PC-9 (cell line): Measurements from ENCODE around the gene APBA1. TPM values are rescaled to one million over a fixed set of nuclear protein-coding genes. Genes with fewer than 3 reads are reported as not detected.

Source experiments
- BruUV-seq: library from RNA; stranded (reverse); fragments of 400-500 nt; replicated peaks from 2 replicates; lab custom pipeline; 2021; lab: Mats Ljungman, UMichigan
- CTCF ChIA-PET: fragments of 300-600 bp; sonication (Branson Sonifier 250); formaldehyde crosslinking; loops from one replicate; lab custom pipeline; 2022; ENCODE audit warnings: antibody characterized with exemption; lab: Charles Lee
- POLR2A ChIA-PET: fragments of 300-600 bp; sonication (Branson Sonifier 250); formaldehyde crosslinking; loops from one replicate; lab custom pipeline; 2022; ENCODE audit warnings: antibody characterized with exemption; ENCODE audit not compliant: unreplicated experiment; lab: Charles Lee
- DNase-seq, 2 experiments: peaks; one replicate each; pipeline versions ENCODE4 v3.0.0 to v3.0.0-alpha.2; 2015 to 2022; ENCODE audit warnings: mixed read lengths in 1 of 2
- H2AFZ ChIP-seq: fragments of 200-600 bp; sonication (generic); 2 replicates; pipeline ENCODE4 v1.8.1; 2017; ENCODE audit warnings: antibody characterized with exemption
- H3F3A ChIP-seq: fragments of 200-600 bp; sonication (generic); 2 replicates; pipeline ENCODE4 v1.8.1; 2017; ENCODE audit warnings: antibody characterized with exemption, mild to moderate bottlenecking, low read depth; ENCODE audit not compliant: insufficient read depth
- H3K27ac ChIP-seq: fragments of 200-600 bp; sonication (generic); 2 replicates; pipeline ENCODE4 v1.6.1; 2016; ENCODE audit warnings: mixed run types
- H3K27me3 ChIP-seq: fragments of 200-600 bp; sonication (generic); 2 replicates; pipeline ENCODE4 v1.6.1; 2016; ENCODE audit warnings: low read depth, mixed run types; ENCODE audit not compliant: insufficient read depth
- H3K36me3 ChIP-seq: fragments of 200-600 bp; sonication (generic); 2 replicates; pipeline ENCODE4 v1.6.1; 2016; ENCODE audit warnings: low read depth, mixed run types
- H3K4me1 ChIP-seq: fragments of 200-600 bp; sonication (generic); replicated peaks from 2 replicates; pipeline ENCODE4 v1.6.1; 2016; ENCODE audit warnings: mixed run types; ENCODE audit not compliant: insufficient read depth
- H3K4me2 ChIP-seq: fragments of 200-600 bp; sonication (generic); 2 replicates; pipeline ENCODE4 v1.6.1; 2017; ENCODE audit warnings: mixed run types
- H3K4me3 ChIP-seq: fragments of 200-600 bp; sonication (generic); 2 replicates; pipeline ENCODE4 v1.6.1; 2016; ENCODE audit warnings: mixed run types
- H3K79me2 ChIP-seq: fragments of 200-600 bp; sonication (generic); 2 replicates; pipeline ENCODE4 v1.6.1; 2017; ENCODE audit warnings: low read depth, mixed run types
- H3K9me2 ChIP-seq: fragments of 200-600 bp; sonication (generic); 2 replicates; pipeline ENCODE4 v1.8.1; 2017; ENCODE audit warnings: mild to moderate bottlenecking; ENCODE audit not compliant: insufficient read depth
- H3K9me3 ChIP-seq: fragments of 200-600 bp; sonication (generic); 2 replicates; pipeline ENCODE4 v1.8.1; 2016; ENCODE audit warnings: low read depth; ENCODE audit not compliant: insufficient read depth
- H4K20me1 ChIP-seq: fragments of 200-600 bp; sonication (generic); 2 replicates; pipeline ENCODE4 v1.8.1; 2017; ENCODE audit not compliant: insufficient read depth
- CTCF ChIP-seq: fragments of 200-600 bp; sonication (generic); conservative IDR thresholded peaks from 2 replicates; pipeline ENCODE4 v1.6.1; 2017; ENCODE audit warnings: mixed run types, antibody characterized with exemption, mild to moderate bottlenecking, moderate library complexity
- EZH2 ChIP-seq: fragments of 200-600 bp; sonication (generic); IDR thresholded peaks from 2 replicates; pipeline ENCODE4 v1.8.0; 2017; ENCODE audit warnings: antibody characterized with exemption, low read depth
- intact Hi-C: fragments of 100-400 bp; cut with micrococcal nuclease; formaldehyde crosslinking; loops from one replicate; pipeline ENCODE4 v1.10.0; 2022; ENCODE audit not compliant: unreplicated experiment
- total RNA-seq: library from RNA; stranded (reverse); gene quantifications from 2 replicates; pipeline ENCODE4 v1.2.3, GENCODE V29; 2021

APBA1 gene
- total RNA-seq, 1 experiment from 2014 or later: 0.44 TPM

GRCh38 chr9:69429281-69429680 is 242.9 kb downstream of the APBA1 start:
- CTCF ChIA-PET: no interaction called here
- no peak for TF ChIP-seq EZH2
- TF ChIP-seq CTCF: no peak
- Histone ChIP-seq H3K4me3 (no peak overlapping the region), H3K4me2 (no peak overlapping the region), H3K9me3 (no peaks in the 10 kb centered on the region), H3K4me1 (no peaks in the 10 kb centered on the region), H3F3A (no peaks in the 10 kb centered on the region), H3K79me2 (no peaks in the 10 kb centered on the region), H2AFZ (no peak overlapping the region), H3K27me3 (no peaks in the 10 kb centered on the region), H4K20me1 (no peaks in the 10 kb centered on the region), H3K36me3 (no peaks in the 10 kb centered on the region), H3K9me2 (no peaks in the 10 kb centered on the region), H3K27ac (no peak overlapping the region)
- no peak for DNase-seq
- POLR2A ChIA-PET: no interaction called here
- intact Hi-C loops: no loop called here
- no TSS peak for BruUV-seq

GRCh38 chr9:69428017-69428785 is 244.0 kb downstream of the APBA1 start:
- H3K36me3 ChIP-seq: no peaks in the 10 kb centered on the region
- no peak overlapping the region for H2AFZ ChIP-seq
- H3K4me2 ChIP-seq: no peak overlapping the region
- no peaks in the 10 kb centered on the region for H3F3A ChIP-seq
- POLR2A ChIA-PET: no interaction called here
- no peak for TF ChIP-seq CTCF
- no peak for TF ChIP-seq EZH2
- H3K4me1 ChIP-seq: no peaks in the 10 kb centered on the region
- H3K79me2 ChIP-seq: no peaks in the 10 kb centered on the region
- no peak for DNase-seq
- CTCF ChIA-PET: interaction anchor here (0.5 kb wide), 1 partner anchor 48 kb away, joined by 3 read pairs; no protein-coding TSS in a partner anchor
- no peak overlapping the region for H3K4me3 ChIP-seq
- no peaks in the 10 kb centered on the region for H3K9me2 ChIP-seq
- no peaks in the 10 kb centered on the region for H3K9me3 ChIP-seq
- no peaks in the 10 kb centered on the region for H4K20me1 ChIP-seq
- no peak overlapping the region for H3K27ac ChIP-seq
- no peaks in the 10 kb centered on the region for H3K27me3 ChIP-seq
- BruUV-seq: no TSS peak
- intact Hi-C loops: no loop called here

GRCh38 chr9:69427286-69427685 is 244.9 kb downstream of the APBA1 start:
- Histone ChIP-seq H2AFZ (no peak overlapping the region), H3K79me2 (no peaks in the 10 kb centered on the region), H3K9me3 (no peaks in the 10 kb centered on the region), H3K4me1 (no peaks in the 10 kb centered on the region), H3F3A (no peaks in the 10 kb centered on the region), H3K4me2 (no peak overlapping the region), H3K27ac (no peak overlapping the region), H4K20me1 (no peaks in the 10 kb centered on the region), H3K27me3 (no peaks in the 10 kb centered on the region), H3K4me3 (no peak overlapping the region), H3K36me3 (no peaks in the 10 kb centered on the region), H3K9me2 (no peaks in the 10 kb centered on the region)
- intact Hi-C loops: no loop called here
- POLR2A ChIA-PET: no interaction called here
- TF ChIP-seq EZH2 (no peak), CTCF (no peak)
- no TSS peak for BruUV-seq
- CTCF ChIA-PET: no interaction called here
- no peak for DNase-seq
